Ishikawa (cell line): Measurements from ENCODE around the gene SYT8.

ENCODE experiments used
- CEBPB ChIP-seq: IDR thresholded peaks from 2 replicates; pipeline ENCODE4 v1.6.1; 2012
- CREB1 ChIP-seq: IDR thresholded peaks from 2 replicates; pipeline ENCODE4 v1.6.1; 2012; ENCODE audit warnings: low read depth
- EGR1 ChIP-seq: IDR thresholded peaks from 2 replicates; pipeline ENCODE4 v1.6.1; 2012
- EP300 ChIP-seq: IDR thresholded peaks from 2 replicates; pipeline ENCODE4 v1.6.1; 2012; ENCODE audit warnings: borderline replicate concordance
- FOXM1 ChIP-seq: IDR thresholded peaks from 2 replicates; pipeline ENCODE4 v1.6.1; 2012; ENCODE audit warnings: low read depth, borderline replicate concordance
- MAX ChIP-seq: IDR thresholded peaks from 2 replicates; pipeline ENCODE4 v1.6.1; 2012
- NFIC ChIP-seq: IDR thresholded peaks from 2 replicates; pipeline ENCODE4 v1.6.1; 2012
- RAD21 ChIP-seq: IDR thresholded peaks from 2 replicates; pipeline ENCODE4 v1.6.1; 2012; ENCODE audit warnings: low read depth
- REST ChIP-seq: IDR thresholded peaks from 2 replicates; pipeline ENCODE4 v1.6.1; 2012; ENCODE audit warnings: low read depth, mild to moderate bottlenecking
- TAF1 ChIP-seq: IDR thresholded peaks from 2 replicates; pipeline ENCODE4 v1.6.1; 2012; ENCODE audit warnings: low read depth, mild to moderate bottlenecking
- TCF12 ChIP-seq: IDR thresholded peaks from 2 replicates; pipeline ENCODE4 v1.6.1; 2012; ENCODE audit warnings: low read depth
- TEAD4 ChIP-seq: IDR thresholded peaks from 2 replicates; pipeline ENCODE4 v1.6.1; 2012
- YY1 ChIP-seq: IDR thresholded peaks from 2 replicates; pipeline ENCODE4 v1.6.1; 2012; ENCODE audit warnings: low read depth
- ZBTB7A ChIP-seq: IDR thresholded peaks from 2 replicates; pipeline ENCODE4 v1.6.1; 2012; ENCODE audit warnings: low read depth
- TF ChIP-seq, protein P1 (sequence below): IDR thresholded peaks from 2 replicates; pipeline ENCODE4 v1.6.1; 2012

SYT8 gene

GRCh38 chr11:1868636-1869291 is 34.0 kb downstream of the SYT8 start:
- TF ChIP-seq TEAD4, result no peak
- no peak for TF ChIP-seq NFIC
- no peak for TF ChIP-seq CEBPB
- no peak for TF ChIP-seq CREB1
- no peak for TF ChIP-seq YY1
- no peak for TF ChIP-seq RAD21
- TF ChIP-seq, protein P1, sequence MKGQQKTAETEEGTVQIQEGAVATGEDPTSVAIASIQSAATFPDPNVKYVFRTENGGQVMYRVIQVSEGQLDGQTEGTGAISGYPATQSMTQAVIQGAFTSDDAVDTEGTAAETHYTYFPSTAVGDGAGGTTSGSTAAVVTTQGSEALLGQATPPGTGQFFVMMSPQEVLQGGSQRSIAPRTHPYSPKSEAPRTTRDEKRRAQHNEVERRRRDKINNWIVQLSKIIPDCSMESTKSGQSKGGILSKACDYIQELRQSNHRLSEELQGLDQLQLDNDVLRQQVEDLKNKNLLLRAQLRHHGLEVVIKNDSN, result no peak
- TF ChIP-seq EGR1, result no peak

DNA sequence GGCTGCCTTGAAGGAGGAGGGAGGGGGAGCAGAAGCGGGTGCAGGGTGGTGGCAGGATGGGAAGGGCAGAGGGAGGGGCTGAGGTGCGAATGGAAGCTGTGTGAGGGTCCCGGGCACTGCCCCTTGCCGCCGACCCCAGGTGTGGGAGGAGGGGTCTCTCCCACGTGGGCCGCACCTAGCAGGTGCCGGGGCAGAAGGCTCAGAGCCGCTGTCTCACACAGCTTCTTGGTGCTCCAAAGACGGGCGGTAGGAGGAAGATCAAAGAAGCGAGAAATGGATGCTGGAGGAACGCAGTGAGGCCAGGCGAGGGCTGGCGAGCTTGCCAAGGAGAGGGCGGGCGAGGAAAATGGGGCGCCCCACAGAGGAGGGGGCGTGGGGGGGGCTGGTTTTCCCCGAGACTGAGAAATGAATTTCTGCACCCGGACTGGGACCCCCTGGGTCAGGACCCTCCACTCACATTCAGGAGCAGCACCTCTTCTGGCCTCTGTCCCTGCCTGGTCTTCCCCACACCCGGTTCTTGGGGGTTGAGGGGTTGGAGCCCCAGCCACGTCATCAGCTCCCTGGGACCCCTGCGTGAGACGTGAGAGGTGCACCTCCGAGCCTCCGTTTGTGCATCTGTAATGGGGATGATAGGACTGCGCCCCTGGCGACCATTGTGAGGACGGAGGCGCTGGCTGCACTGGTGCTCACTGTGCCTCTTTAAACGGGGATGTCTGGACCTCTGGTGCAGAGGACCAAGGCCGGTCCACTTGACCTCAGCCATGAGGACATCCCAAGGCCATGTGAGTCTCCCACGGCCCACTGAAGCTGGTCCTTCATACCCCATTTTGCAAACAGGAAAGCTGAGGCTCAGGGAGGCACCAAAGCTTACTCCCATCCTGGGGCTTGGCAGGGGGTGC is 34.9 kb downstream of the SYT8 start:
- TF ChIP-seq CEBPB (no peak), EGR1 (no peak), EP300 (no peak), CREB1 (no peak), ZBTB7A (no peak), RAD21 (no peak; the same call in 1 of the 2 replicates), YY1 (no peak), TAF1 (no peak), MAX (no peak), TEAD4 (no peak), NFIC (no peak), FOXM1 (no peak), REST (no peak), TCF12 (no peak)
- TF ChIP-seq, protein P1, result no peak

DNA sequence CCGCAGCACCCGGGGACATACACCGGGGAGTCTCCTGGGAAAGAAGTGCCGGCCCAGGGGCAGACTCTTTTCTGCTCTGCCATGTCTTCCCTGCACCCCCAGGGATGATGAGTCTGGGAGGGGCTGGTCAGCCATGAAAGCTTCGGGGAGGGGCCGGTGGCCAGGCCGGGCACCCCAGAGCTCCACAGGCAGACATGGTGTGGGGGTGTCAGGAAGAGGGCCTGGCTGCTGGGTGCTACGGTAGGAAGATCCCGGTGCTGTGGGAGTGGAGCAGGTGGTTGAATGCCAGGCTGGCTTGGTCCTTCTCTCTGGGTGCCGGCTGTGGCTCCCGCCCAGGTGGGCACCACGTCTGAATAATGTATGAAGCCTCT is 35.5 kb downstream of the SYT8 start:
- TF ChIP-seq CREB1 (no peak), CEBPB (no peak), REST (no peak), TEAD4 (no peak), MAX (no peak), NFIC (no peak), FOXM1 (no peak), EP300 (no peak), TAF1 (no peak), TCF12 (no peak), YY1 (no peak), EGR1 (no peak), ZBTB7A (no peak), RAD21 (no peak)
- TF ChIP-seq, protein P1, result no peak

DNA sequence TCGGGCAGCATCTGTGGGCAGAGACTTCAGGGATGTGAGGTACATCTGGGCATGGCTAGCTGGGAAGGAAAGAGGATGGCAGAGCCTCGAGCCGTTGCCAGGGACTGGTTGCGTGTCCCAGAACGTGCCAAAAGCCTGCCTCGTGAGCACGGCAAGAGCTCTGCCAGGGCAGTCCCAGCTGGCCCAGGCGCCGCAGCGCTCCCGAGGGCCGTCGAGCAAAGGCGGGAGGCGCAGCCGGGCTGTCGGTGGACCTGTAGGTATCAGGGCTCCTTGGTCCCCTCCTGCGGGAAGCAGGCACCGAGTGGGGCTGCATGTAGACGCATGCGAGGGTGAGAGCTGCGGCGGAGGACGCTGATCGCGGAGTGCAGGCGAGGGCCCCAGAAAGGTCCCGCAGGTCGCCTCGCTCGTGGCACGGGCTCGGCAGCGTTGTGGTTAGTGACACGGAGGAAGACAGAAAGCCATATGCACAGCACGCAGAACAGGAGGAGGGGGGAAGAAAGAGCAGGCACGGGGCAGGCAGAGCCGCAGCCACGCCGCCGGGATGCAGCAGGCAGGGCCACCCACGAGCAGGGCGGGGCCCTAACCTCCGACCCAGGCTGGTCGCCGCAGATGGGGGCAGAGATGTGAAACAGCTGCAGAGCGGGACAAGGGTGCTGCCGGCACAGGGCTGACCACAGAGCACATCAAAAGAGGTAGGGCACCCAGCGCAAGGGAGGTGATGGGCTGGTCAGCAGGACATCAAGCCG is 36.1 kb downstream of the SYT8 start:
- TF ChIP-seq MAX, result 0 out of 2 replicates have a peak, but pooled peaks have one; percentile 26
- no peak for TF ChIP-seq CEBPB
